Stimulated activated CD8-positive, alpha-beta memory T cell treated with anti-CD3 and anti-CD28 coated beads, Interleukin-12 subunit alpha, Interleukin-12 subunit beta, amount 100 ng/mL, for 24 hours (primary cell): ENCODE data around the gene DNAJC5G.
A peak's percentile ranks its signal among the peaks of the same experiment; 100 is the strongest.
"Not testable (repeated sequence)": the region's sequence is repeated elsewhere in the genome, so short reads cannot be mapped to it uniquely, and the experiment has no call there.

ENCODE experiments used
- DNase-seq: peaks from one replicate; pipeline ENCODE4 v3.0.0-alpha.2; 2020; ENCODE audit errors: extremely low read depth

Gene DNAJC5G

DNA sequence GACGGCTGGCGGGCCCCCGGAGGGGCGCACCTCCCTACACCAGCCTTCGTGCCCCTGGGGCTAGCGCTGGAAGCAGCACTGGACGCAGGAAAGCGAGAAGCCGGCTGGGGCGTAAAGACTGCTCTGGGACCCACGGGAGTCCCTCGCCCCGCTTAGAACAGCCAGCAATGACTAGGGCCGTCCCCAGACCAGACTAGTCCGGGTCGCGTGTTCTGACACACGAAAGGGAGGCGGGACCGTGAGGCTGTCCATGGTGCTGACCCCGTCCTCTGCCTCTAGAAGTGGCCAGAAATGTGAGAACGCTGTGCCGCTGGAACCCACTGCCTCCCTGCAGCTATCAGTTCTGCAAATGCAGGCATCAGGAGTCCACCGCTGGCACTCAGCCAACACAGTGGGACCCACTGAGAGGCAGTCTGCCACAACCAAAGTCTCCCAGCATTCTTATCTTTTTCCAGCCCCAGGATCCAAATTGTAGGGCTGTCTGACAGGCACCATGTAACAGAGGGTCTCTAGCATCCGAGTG, 33.2 kb downstream of the DNAJC5G start, which contains the start of gene UCN:
Gene UCN (minus strand): TSS at position 87 of the 523 bp plus-strand sequence. CDS start 550 bp downstream, outside the sequence.
- no peak for DNase-seq

DNA sequence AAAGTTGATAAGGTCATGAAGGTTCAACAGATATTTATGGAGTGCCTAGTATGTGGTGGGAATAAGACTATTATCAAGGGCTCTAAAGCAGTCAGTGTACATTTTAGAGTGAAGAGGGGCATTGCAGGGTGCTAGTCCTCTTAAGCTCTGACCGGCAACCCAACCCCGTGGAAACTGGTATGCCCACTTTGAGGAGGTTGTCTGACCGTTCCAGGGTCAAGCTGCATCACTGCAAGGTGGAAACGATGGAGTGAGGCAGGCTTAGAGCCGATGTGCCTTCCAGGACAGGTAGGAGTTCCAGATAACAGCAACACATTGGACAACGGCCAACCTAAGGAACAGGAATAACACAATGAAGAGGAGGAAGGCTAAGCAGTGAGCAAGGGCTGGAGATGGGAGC, 34.4 kb downstream of the DNAJC5G start:
- no peak for DNase-seq

DNA sequence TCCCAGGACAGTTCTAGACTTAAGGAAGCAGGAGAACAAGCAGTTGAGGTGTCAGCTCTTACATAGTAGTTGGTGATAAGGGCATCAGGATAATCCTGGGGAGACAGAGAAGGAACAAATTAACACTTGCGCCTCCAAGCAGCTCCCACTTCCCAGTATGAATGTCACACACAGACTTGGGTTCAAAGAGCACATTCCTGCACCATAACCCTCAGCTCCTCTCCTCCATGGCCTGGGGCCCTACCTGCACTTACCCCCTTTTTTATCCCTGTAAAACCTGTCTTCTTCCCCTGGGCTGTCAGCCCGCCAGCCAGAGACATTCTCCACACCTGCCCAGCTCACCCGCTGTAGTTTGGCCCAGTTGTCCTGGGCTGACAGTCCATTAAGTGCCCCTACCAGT, 36.9 kb downstream of the DNAJC5G start:
- no peak for DNase-seq

DNA sequence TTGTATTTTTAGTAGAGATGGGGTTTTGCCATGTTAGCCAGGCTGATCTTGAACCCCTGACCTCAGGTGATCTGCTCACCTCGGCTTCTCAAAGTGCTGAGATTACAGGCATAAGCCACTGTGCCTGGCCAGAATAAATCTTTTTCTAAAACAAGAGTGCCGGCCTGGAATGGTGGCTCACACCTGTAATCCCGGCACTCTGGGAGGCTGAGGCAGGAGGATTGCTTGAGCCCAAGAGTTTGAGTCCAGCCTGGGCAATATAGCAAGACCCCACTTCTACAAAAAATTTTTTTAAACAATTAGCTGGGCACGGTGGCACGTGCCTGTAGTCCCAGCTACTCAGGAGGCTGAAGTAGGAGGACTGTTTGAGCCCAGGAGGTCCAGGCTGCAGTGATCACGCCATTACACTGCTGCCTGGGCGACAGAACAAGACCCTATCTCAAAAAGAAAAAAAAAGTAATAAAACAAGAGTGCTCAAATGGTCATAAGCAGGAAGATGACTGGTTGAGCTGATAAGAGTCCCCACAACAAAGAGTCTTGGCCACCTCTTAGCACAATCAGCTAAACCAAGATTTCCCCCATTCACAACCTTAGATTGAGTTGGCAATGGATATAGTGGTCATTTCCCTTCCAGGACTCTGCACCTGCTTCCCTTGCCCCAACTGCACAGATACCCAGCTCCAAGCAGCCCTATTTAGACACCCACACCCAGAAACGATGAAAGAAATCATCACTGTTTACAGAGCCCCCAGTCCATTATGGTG, 38.8 kb downstream of the DNAJC5G start:
- no peak for DNase-seq

DNA sequence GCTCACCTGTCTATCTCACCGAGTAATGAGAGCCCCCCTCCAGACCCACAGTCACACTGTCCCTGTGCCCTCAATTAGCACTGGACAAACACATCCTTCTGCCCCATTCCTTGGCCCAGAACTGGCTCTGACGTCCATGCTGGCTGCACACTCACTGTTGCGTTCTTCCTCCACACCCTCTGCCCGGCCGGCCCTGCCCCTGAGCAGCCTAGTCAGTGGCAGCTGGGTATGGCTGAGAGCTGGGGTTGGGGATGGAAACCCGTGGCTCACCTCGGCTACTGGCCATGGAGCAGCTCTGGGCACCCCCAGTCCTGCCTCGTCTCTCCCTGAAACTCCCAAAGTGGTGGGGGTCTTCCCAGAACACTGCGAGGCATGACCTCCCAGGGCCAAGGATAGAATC, 39.5 kb downstream of the DNAJC5G start:
- no peak for DNase-seq

DNA sequence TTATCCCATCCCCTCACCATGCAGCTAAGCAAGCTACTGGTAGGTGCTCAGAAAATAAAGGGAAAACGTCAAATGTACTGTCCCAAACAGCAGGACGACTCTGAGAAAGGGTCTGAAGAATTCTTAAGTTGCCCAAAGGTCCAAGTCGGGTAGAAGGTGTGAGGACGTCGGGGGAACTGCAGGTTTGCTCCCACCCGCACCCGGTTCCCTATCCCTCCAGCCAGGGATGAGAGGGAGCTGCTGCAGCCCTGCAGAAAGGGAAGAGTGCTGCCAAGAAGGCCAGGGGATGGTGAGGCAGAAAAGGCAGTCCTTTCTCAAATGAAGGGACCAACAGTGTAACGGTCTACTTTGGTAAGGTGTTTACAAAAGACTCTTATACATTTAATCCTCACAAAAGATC, 39.9 kb downstream of the DNAJC5G start:
- DNase-seq: no peak

DNA sequence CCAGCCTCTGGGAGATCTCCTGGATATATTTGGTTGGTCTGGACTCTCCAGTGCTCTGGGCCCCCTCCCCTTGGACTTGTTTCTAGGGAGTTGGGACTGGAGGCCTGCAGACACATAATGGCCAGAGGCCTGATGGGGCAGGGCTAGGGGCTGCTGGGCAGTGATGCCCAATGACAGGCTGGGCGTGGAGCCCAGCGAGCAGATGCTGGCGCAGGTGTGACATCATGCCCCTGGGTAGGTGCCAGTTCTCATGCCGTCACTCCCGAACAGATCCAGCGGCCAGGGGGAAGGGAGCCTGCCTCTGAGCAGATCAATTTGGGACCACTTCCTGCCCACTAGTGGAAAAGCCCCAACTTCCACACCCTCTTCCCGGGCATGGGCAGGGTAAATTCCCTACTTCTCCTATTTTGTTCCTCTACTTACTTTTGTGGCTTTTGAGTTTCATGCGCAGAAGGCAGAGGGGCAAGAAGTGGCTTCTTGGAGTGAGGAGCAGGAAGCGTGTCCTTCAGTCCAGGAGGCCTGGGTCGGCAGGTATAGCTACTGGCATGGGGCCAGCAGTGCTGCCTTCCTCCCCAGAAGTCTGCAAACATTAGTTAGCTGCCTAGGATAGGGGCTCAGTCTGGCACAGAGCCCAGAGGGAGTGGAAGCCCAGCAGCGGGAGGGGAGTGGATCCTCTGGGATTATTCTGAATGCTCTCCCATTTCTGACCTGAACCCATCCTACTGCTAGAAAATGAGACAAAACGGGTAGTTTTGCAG, 41.6 kb downstream of the DNAJC5G start:
- DNase-seq: no peak

DNA sequence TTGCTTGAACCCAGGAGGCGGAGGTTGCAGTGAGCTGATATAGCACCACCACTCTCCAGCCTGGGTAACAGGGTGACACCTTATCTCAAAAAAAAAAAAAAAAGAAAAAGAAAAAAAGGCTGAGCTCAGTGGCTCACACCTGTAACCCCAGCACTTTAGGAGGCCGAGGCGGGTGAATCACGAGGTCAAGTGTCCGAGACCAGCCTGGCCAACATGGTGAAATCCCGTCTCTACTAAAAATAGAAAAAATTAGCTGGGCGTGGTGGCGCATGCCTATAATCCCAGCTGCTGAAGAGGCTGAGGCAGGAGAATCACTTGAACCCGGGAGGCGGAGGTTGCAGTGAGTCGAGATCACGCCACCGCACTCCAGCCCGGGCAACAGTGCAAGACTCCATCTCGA, 44.6 kb downstream of the DNAJC5G start:
- not testable (repeated sequence) for DNase-seq

DNA sequence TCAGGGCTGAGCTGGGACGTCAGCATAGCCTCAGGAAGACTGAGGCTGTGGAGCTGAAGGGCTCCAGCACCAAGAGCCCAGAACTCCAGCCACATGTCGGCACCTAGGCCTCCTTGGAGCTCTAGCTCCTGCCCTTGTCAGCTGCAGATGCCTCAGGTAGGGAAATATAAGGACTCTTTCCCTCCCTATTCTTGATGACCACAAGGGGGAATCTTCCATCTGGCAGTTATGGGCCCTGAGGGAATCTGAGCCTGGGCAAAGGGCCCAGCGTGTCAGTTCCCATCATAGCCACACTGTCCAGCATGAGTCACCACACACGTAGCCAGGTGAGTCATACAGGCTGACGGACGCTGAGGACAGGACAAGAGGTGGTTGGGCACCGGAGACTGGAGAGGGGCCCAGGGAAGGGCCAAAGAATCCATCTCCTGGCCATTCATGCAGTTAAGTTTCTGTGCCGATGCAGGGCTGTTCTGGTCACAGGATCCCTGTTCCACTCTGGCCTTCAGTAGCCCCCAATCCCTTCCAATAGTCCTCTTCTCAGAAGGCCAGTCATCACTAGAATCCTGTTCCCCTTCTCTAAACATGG, 45.8 kb downstream of the DNAJC5G start:
- no peak for DNase-seq

DNA sequence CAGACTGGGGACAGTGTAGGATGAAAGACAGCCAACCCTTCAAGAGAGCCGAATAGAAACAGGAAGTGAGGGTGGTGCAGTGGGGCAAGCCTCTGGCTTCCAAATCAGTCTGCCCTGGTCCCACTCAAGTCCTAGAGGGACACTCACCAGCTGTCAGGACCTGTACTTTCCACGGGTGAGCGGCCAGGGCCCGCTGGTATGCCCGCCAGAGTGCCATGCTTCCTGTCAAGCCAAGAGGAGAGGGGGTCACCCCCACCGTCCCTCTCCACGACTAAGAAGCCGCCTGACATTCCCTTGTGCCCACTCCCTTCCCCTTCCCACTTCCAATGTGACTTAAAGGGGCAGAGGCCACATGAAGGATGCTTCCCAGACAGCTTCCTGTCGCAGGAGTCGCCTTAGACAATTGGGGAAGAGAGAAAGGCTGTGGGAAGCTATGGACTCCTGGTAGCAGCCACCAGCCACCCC, 47.1 kb downstream of the DNAJC5G start:
- DNase-seq: no peak

DNA sequence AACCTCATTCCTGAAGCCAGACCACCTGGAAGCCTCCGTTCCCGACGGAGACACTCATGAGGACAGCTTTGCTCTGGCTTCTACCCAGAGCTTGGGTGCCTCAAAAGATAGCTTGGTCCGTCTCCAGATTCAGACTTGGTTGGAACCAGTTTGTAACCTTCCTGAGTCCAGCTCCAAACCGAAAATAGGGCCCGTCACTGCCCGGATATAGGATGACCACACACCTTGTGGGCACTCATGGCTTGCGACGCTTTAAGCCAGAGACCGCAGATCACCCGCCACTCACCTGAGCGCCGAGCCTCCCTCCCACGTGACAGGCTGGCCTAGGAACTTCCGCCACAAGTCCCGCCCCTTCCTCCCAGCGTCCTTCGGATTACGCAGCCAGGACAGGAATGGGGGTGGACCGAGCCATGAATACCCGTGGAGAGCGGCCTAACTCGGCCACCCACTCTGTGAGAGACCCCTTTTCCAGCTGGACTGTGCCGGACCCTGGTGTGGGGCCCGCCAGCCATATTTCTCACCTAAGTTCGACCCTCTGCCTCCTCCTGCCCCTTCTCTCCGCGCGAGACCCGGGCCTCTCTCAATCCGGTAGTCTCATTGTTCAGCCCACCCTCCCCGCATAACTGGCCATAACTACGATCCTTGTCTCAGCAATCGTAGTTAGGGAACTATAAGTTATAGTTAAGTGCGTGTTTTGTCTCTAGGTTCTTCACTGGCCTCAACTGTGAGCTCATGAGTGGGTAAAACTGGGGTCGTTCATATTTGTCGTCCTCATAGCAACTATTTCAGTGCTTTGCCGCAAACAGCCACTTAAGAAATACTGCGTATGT, 47.7 kb downstream of the DNAJC5G start, which contains the start of gene MPV17:
Gene MPV17 (minus strand): TSS at position 332 of the 830 bp plus-strand sequence. CDS start 580 bp downstream, outside the sequence.
- peak; percentile 81 for DNase-seq

DNA sequence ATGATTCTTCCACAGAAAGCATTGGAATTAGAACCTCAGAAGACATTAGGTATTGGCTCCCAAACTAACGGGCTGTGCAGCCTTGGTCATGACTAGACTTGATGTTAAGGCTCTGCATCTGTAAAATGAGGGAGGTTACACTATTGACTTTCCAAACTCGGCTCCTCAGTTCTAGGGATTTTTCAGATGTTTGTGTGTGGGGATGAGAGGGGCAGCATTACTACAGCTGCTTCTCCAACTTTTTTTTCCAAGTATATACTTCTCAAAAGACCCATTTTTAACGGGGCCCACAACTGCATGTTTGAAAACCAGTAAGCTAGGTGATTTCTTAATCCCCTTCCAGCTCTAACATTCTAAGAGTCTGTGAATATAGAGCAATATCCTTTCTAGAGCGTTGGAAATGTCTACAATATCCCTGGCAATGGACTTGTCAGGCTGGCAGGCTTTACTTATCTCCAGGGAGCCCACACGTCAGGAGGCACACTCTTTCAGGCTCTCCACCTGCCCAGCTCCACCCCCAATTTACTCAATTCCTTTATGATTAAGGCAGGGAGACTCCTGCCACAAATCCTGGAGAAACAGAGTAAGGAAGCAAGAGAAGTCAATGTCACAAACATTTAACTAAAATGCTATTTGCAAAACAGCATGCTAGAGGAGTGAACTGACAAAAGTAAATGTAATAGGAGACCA, 48.5 kb downstream of the DNAJC5G start:
- no peak for DNase-seq

DNA sequence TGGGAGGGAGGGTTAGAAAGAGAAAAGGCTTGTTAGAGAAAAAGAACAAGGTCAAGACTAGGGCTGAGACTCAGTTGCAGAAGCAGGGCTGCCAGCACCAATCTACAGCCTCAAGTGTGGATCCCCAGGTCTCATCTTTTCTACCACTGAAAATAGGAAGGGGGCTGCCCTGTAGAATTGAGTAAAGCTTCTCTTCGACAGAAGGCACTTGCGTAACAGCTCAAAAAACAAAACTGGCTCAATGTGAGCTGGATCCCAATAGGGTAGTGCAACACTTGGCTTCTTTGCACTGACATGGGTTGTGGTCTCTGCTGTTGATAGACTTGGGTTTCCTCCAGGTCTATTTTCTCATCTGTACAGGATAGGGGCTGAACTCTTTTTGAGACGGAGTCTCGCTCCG, 49.5 kb downstream of the DNAJC5G start:
- DNase-seq: no peak
